ENCODE data around the gene H2AZ1.

Gene H2AZ1

DNA sequence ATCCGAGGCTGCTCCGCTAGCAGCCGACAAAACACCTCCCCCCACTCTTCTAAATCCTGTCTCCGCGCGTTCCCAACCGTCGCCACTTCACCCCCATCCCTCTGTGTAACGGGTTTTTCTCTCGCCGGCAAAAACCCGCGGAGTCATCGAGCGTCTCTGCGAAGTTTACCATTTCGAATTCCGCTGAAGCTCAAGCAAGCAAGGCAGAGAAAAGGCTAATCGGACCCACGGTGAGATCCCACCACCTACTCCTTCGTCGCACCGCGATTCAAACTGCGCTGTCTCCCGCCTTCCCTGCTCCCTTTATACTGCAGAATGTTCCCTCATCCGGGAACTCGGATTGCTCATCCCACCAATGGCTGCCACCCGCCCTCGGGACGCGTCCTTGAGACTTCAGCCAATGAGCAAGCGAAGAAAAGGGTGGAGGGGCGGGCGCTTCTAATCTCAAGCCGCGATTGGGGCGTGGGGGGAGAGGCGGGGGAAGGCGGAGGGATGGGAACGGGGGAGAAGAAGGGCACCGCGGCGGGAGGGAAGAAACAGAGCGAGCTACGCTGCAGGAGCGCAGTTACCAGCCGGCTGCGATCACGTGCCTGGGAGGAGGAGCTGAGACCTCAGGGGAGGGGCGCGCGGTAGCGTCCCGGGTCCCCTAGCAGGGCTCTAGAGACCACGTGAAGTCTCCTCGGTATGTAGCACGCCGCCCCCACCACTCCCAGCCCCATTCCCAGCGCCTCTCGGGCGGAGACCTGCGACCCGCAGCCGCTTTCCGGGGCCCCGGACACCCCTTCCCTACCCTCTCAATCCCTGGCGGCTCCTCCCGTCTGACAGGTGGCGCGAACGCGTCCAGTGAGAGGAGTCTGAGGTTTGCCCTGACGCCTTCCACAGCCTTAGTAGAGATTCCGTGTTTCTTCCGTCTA is at the start of gene H2AZ1 (continued):
- TF ChIP-seq BCL11A (tag by site-specific recombination; IDR thresholded peaks at IDR 0.05; ENCODE audit: low read depth) (no peak), ZFP69B (tag by site-specific recombination; IDR thresholded peaks at IDR 0.05) (0 out of 2 replicates have a peak, but pooled peaks have one; percentile 33), ZNF664 (tag by site-specific recombination; IDR thresholded peaks at IDR 0.05) (no peak), FEZF1 (tag by site-specific recombination; IDR thresholded peaks at IDR 0.05) (peak; percentile 93), ZNF19 (tag by site-specific recombination; IDR thresholded peaks at IDR 0.05; ENCODE audit: low read depth) (no peak), IKZF3 (tag by site-specific recombination; IDR thresholded peaks at IDR 0.05) (0 out of 2 replicates have a peak, but pooled peaks have one; percentile 53), GLIS1 (tag by site-specific recombination; IDR thresholded peaks at IDR 0.05) (peak; percentile 70; the same call in 1 of the 2 replicates), ZNF266 (tag by site-specific recombination; IDR thresholded peaks at IDR 0.05; ENCODE audit: low read depth) (no peak), ZNF366 (tag by site-specific recombination; conservative IDR thresholded peaks at IDR 0.05) (peak; percentile 97), ZNF521 (tag by site-specific recombination; IDR thresholded peaks at IDR 0.05) (no peak), ZIC2 (tag by site-specific recombination; IDR thresholded peaks at IDR 0.05) (peak; percentile 66), ZNF692 (tag by site-specific recombination; IDR thresholded peaks at IDR 0.05) (0 out of 2 replicates have a peak, but pooled peaks have one; percentile 23), ZNF660 (tag by site-specific recombination; IDR thresholded peaks at IDR 0.05) (peak; percentile 82), ZNF214 (tag by site-specific recombination; IDR thresholded peaks at IDR 0.05; ENCODE audit: borderline replicate concordance) (no peak), ZNF423 (tag by site-specific recombination; IDR thresholded peaks at IDR 0.05) (peak; percentile 35; the same call in 1 of the 2 replicates), ZNF514 (tag by site-specific recombination; IDR thresholded peaks at IDR 0.05) (no peak), SP7 (tag by site-specific recombination; IDR thresholded peaks at IDR 0.05) (peak; percentile 50), ZNF416 (tag by site-specific recombination; IDR thresholded peaks at IDR 0.05) (no peak), ZXDB (tag by site-specific recombination; IDR thresholded peaks at IDR 0.05) (peak; percentile 37), ZNF768 (tag by site-specific recombination; IDR thresholded peaks at IDR 0.05) (no peak), ZBTB20 (tag by site-specific recombination; IDR thresholded peaks at IDR 0.05) (peak; percentile 99), HIC1 (tag by site-specific recombination; IDR thresholded peaks at IDR 0.05) (peak; percentile 80; the same call in 1 of the 2 replicates), ZNF280D (tag by site-specific recombination; IDR thresholded peaks at IDR 0.05) (no peak), ZBTB7A (tag by site-specific recombination; IDR thresholded peaks at IDR 0.05; ENCODE audit: low read depth) (peak; percentile 51; the same call in 1 of the 2 replicates), ZNF560 (tag by site-specific recombination; IDR thresholded peaks at IDR 0.05; ENCODE audit: borderline replicate concordance) (no peak), ZNF341 (tag by site-specific recombination; IDR thresholded peaks at IDR 0.05; ENCODE audit: low read depth) (peak; percentile 95), WT1 (tag by site-specific recombination; IDR thresholded peaks at IDR 0.05) (peak; percentile 21; the same call in 1 of the 2 replicates), EGR2 (tag by site-specific recombination; IDR thresholded peaks at IDR 0.05; ENCODE audit: low read depth) (peak; percentile 39), GLIS2 (tag by site-specific recombination; IDR thresholded peaks at IDR 0.05) (peak; percentile 92)
- TF ChIP-seq, protein P1, sequence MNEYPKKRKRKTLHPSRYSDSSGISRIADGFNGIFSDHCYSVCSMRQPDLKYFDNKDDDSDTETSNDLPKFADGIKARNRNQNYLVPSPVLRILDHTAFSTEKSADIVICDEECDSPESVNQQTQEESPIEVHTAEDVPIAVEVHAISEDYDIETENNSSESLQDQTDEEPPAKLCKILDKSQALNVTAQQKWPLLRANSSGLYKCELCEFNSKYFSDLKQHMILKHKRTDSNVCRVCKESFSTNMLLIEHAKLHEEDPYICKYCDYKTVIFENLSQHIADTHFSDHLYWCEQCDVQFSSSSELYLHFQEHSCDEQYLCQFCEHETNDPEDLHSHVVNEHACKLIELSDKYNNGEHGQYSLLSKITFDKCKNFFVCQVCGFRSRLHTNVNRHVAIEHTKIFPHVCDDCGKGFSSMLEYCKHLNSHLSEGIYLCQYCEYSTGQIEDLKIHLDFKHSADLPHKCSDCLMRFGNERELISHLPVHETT (tag by site-specific recombination; IDR thresholded peaks at IDR 0.05), result peak; percentile 38; the same call in 1 of the 2 replicates
- TF ChIP-seq, protein P2, sequence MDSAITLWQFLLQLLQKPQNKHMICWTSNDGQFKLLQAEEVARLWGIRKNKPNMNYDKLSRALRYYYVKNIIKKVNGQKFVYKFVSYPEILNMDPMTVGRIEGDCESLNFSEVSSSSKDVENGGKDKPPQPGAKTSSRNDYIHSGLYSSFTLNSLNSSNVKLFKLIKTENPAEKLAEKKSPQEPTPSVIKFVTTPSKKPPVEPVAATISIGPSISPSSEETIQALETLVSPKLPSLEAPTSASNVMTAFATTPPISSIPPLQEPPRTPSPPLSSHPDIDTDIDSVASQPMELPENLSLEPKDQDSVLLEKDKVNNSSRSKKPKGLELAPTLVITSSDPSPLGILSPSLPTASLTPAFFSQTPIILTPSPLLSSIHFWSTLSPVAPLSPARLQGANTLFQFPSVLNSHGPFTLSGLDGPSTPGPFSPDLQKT (IDR thresholded peaks at IDR 0.05; ENCODE audit: borderline replicate concordance, low read depth, low read length), result no peak
